Measurements from ENCODE around the gene IL3. TPM values are rescaled to one million over a fixed set of nuclear protein-coding genes. Genes with fewer than 3 reads are reported as not detected.

IL3 gene
- total and polyA plus RNA-seq, 2 of the 4 experiments (the other 2 are of a cell fraction): not detected

GRCh38 chr5:132044207-132044606, 16.2 kb upstream of the IL3 start:
- Histone ChIP-seq H2BK5ac (ENCODE audit: low read depth, low read length, poor library complexity, severe bottlenecking) (no peak overlapping the region), H4K5ac (ENCODE audit: low read depth, low read length) (no peak overlapping the region), H2AFZ (replicated peaks; ENCODE audit: low read length, poor library complexity) (no peak overlapping the region), H3K27ac (ENCODE audit: insufficient read depth, low read length) (no peak overlapping the region), H3K27me3 (ENCODE audit: control insufficient read depth, insufficient read depth, low read length) (no peaks in the 10 kb centered on the region; the same call in none of the 2 replicates), H3K9ac (ENCODE audit: low read depth, low read length) (no peak overlapping the region), H3K4me1 (ENCODE audit: control insufficient read depth, insufficient read depth, low read length) (no peaks in the 10 kb centered on the region), H2AK9ac (replicated peaks; ENCODE audit: low read depth, low read length, poor library complexity) (no peak overlapping the region), H2BK20ac (ENCODE audit: low read depth, low read length) (no peak overlapping the region), H3K79me1 (ENCODE audit: low read depth in 1 of 2, low read length in 2 of 2) (no peaks in the 10 kb centered on the region), H3K4me3 (ENCODE audit: insufficient read depth, low read depth, low read length) (no peak overlapping the region), H2BK120ac (ENCODE audit: low read depth, low read length) (no peak overlapping the region), H3K14ac (replicated peaks; ENCODE audit: low read depth, low read length) (no peak overlapping the region), H3K9me1 (ENCODE audit: insufficient read depth, low read length) (no peaks in the 10 kb centered on the region), H2BK15ac (ENCODE audit: low read depth, low read length) (no peak overlapping the region), H3K4ac (ENCODE audit: low read depth, low read length) (no peak overlapping the region), H3K23ac (ENCODE audit: low read depth, low read length) (no peak overlapping the region), H3K36me3 (ENCODE audit: control insufficient read depth, insufficient read depth, low read length) (no peaks in the 10 kb centered on the region), H3K4me2 (ENCODE audit: low read depth, low read length) (no peak overlapping the region), H2AK5ac (ENCODE audit: low read depth, low read length) (no peak overlapping the region), H4K91ac (ENCODE audit: insufficient read depth, low read depth, low read length) (no peak overlapping the region), H4K20me1 (ENCODE audit: insufficient read depth, low read length) (no peaks in the 10 kb centered on the region), H3K18ac (ENCODE audit: low read depth, low read length) (no peak overlapping the region), H3K9me3 (ENCODE audit: control insufficient read depth, insufficient read depth, low read length) (no peaks in the 10 kb centered on the region), H4K8ac (ENCODE audit: low read depth in 2 of 2, low read length in 2 of 2) (no peak overlapping the region), H3K56ac (ENCODE audit: extremely low read depth, insufficient read depth, low read length) (no peak overlapping the region)
- TF ChIP-seq FOS (IDR thresholded peaks at IDR 0.05; ENCODE audit: low read depth, low read length): no peak
- no peak for TF ChIP-seq CEBPB (IDR thresholded peaks at IDR 0.05; ENCODE audit: low read depth, low read length)
- no peak for TF ChIP-seq NFE2L2 (IDR thresholded peaks at IDR 0.05; ENCODE audit: low read depth, low read length)
- no peak for TF ChIP-seq MAFK (IDR thresholded peaks at IDR 0.05; ENCODE audit: low read depth, low read length)
- no peak for TF ChIP-seq RAD21 (IDR thresholded peaks at IDR 0.05; ENCODE audit: low read length)
- no peak for TF ChIP-seq POLR2A (IDR thresholded peaks at IDR 0.05; ENCODE audit: low read depth, low read length)
- no peak for TF ChIP-seq CHD1 (IDR thresholded peaks at IDR 0.05; ENCODE audit: low read depth, low read length)
- no peak for TF ChIP-seq SMC3 (IDR thresholded peaks at IDR 0.05; ENCODE audit: low read depth, low read length)
- WGBS, 2 experiments (ENCODE audit: extremely low coverage in 2 of 2, insufficient read length in 1 of 2): 83% methylated on average over 3 of the region's 10 CpGs; no CpG with 5 or more reads in 1 of the 2 experiments
- intact Hi-C loops (cut with micrococcal nuclease): no loop called here
- no TSS peak for BruUV-seq (replicated peaks)
- DNase-seq (no peak), ATAC-seq (ENCODE audit: low read depth) (no peak)
- ChIA-PET CTCF (no interaction called here), POLR2A (ENCODE audit: unreplicated experiment) (no interaction called here)
- in situ Hi-C loops (cut with MboI; ENCODE audit: low sequenced_read_pairs): no loop called here
- dilution Hi-C loops (cut with HindIII; ENCODE audit: low sequenced_read_pairs, unreplicated experiment): no loop called here
